GM06990 (cell line): ENCODE data around the gene GJB2.

ENCODE experiments used
- DNase-seq: peaks from one replicate; pipeline ENCODE4 v3.0.0-alpha.2; 2011; ENCODE audit not compliant: insufficient read length; ENCODE audit errors: extremely low read depth
- H3K27me3 ChIP-seq: replicated peaks from 2 replicates; pipeline ENCODE4 v1.6.0; 2011; ENCODE audit warnings: low read length; ENCODE audit not compliant: control insufficient read depth, insufficient read depth
- H3K36me3 ChIP-seq: 2 replicates; pipeline ENCODE4 v1.5.1; 2011; ENCODE audit warnings: low read length; ENCODE audit not compliant: control insufficient read depth, insufficient read depth
- H3K4me3 ChIP-seq: replicated peaks from 2 replicates; pipeline ENCODE4 v1.5.1; 2011; ENCODE audit warnings: low read depth, mild to moderate bottlenecking, control low read depth, low read length
- TF ChIP-seq, protein P1 (sequence below): IDR thresholded peaks from 2 replicates; pipeline ENCODE4 v1.5.1; 2011; ENCODE audit warnings: low read length, control low read depth, mild to moderate bottlenecking, inconsistent platforms; ENCODE audit not compliant: insufficient read depth, poor library complexity, severe bottlenecking

GJB2 gene

DNA sequence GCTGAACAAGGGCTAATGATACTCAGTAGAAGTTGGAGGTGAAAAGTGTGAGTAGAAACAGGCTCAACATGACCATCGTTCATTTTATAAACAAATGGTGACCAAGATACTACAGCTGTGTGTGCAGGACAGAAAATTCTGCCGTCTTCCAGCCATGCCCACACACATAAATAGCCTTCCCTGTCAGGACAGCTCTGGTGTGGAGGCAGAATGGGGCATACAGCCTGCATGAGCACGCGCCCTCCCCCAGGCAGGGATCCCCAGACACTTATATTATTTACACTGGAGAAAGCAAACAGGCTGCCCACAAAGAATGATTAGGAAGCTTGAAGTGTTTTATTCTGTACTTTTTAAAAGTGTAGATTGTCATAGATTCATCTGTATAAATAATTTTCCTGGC is 52.3 kb downstream of the GJB2 start:
- Histone ChIP-seq H3K27me3 (no peaks in the 10 kb centered on the region), H3K36me3 (no peaks in the 10 kb centered on the region), H3K4me3 (no peak overlapping the region)
- no peak for DNase-seq
- TF ChIP-seq, protein P1, sequence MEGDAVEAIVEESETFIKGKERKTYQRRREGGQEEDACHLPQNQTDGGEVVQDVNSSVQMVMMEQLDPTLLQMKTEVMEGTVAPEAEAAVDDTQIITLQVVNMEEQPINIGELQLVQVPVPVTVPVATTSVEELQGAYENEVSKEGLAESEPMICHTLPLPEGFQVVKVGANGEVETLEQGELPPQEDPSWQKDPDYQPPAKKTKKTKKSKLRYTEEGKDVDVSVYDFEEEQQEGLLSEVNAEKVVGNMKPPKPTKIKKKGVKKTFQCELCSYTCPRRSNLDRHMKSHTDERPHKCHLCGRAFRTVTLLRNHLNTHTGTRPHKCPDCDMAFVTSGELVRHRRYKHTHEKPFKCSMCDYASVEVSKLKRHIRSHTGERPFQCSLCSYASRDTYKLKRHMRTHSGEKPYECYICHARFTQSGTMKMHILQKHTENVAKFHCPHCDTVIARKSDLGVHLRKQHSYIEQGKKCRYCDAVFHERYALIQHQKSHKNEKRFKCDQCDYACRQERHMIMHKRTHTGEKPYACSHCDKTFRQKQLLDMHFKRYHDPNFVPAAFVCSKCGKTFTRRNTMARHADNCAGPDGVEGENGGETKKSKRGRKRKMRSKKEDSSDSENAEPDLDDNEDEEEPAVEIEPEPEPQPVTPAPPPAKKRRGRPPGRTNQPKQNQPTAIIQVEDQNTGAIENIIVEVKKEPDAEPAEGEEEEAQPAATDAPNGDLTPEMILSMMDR = no peak

DNA sequence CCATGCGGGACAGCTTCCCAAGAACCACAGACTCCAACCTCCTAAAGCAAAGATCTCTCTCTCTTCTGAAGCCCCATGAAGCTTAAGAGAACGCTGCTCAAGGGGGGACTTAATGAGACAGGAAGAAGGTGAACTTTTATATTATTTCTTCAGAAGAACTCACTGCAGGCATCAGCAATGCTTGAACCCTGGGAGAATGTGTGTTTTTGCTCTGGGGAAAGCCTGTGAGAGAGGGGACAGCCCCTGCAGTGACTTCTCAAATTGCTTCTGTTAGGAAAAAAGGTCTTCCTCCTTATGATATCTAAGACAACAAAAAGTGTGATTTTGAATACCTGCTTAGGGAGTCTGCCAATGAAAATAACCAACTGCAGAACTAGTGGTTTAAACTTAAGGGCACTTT is 54.9 kb downstream of the GJB2 start:
- TF ChIP-seq, protein P1 = no peak
- Histone ChIP-seq H3K4me3 (no peak overlapping the region), H3K36me3 (no peaks in the 10 kb centered on the region), H3K27me3 (no peaks in the 10 kb centered on the region)
- no peak for DNase-seq
